ENCODE data around the gene MALL. TPM values are rescaled to one million over a fixed set of nuclear protein-coding genes. Genes with fewer than 3 reads are reported as not detected.

MALL gene
- total RNA-seq, 1 experiment from 2014 or later: 32.4 TPM

DNA sequence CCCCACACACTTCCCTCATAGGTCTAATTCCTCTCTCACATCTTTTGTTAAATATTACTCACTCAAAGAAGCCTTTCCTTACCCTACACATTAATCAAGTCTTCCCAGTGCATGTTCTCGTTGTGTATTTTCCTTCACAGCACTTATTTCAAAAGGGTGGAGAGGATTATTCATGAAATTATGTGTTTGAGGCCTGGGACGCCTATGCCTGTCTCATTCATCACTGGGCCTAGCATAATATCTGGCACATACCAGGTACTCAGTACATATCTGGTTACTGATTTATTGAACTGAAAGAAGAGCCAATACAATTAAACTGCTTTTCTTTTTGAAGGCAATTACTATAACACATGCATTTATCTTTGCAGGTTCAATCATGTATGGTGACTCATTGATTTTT, 15.1 kb upstream of the MALL start:
- H3K27ac ChIP-seq: no peak overlapping the region
- DNase-seq: no peak
- ChIA-PET POLR2A (ENCODE audit: unreplicated experiment) (interaction anchor here (0.6 kb wide), 1 partner anchor 29 kb away, joined by 4 read pairs; no protein-coding TSS in a partner anchor), CTCF (no interaction called here)
- no peaks in the 10 kb centered on the region for H3K79me2 ChIP-seq (ENCODE audit: low read depth)
- H3K4me2 ChIP-seq: no peak overlapping the region
- H3K4me3 ChIP-seq: no peak overlapping the region
- no peaks in the 10 kb centered on the region for H3F3A ChIP-seq (ENCODE audit: insufficient read depth, low read depth)
- no peak for TF ChIP-seq EZH2 (IDR thresholded peaks at IDR 0.05; ENCODE audit: low read depth)
- TF ChIP-seq, protein P1, sequence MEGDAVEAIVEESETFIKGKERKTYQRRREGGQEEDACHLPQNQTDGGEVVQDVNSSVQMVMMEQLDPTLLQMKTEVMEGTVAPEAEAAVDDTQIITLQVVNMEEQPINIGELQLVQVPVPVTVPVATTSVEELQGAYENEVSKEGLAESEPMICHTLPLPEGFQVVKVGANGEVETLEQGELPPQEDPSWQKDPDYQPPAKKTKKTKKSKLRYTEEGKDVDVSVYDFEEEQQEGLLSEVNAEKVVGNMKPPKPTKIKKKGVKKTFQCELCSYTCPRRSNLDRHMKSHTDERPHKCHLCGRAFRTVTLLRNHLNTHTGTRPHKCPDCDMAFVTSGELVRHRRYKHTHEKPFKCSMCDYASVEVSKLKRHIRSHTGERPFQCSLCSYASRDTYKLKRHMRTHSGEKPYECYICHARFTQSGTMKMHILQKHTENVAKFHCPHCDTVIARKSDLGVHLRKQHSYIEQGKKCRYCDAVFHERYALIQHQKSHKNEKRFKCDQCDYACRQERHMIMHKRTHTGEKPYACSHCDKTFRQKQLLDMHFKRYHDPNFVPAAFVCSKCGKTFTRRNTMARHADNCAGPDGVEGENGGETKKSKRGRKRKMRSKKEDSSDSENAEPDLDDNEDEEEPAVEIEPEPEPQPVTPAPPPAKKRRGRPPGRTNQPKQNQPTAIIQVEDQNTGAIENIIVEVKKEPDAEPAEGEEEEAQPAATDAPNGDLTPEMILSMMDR (conservative IDR thresholded peaks at IDR 0.05): no peak
- no peaks in the 10 kb centered on the region for H4K20me1 ChIP-seq (ENCODE audit: insufficient read depth)
- no peaks in the 10 kb centered on the region for H3K9me3 ChIP-seq (ENCODE audit: insufficient read depth, low read depth)
- intact Hi-C loops (cut with micrococcal nuclease; ENCODE audit: unreplicated experiment): no loop called here
- H3K4me1 ChIP-seq (replicated peaks; ENCODE audit: insufficient read depth): 0 out of 2 replicates have a peak, but pooled peaks cover 3% of the 10 kb centered on the region
- H2AFZ ChIP-seq: no peak overlapping the region
- no peaks in the 10 kb centered on the region for H3K9me2 ChIP-seq (ENCODE audit: insufficient read depth)
- BruUV-seq (replicated peaks): no TSS peak
- H3K36me3 ChIP-seq (ENCODE audit: low read depth): no peaks in the 10 kb centered on the region
- H3K27me3 ChIP-seq (ENCODE audit: insufficient read depth, low read depth): no peaks in the 10 kb centered on the region

DNA sequence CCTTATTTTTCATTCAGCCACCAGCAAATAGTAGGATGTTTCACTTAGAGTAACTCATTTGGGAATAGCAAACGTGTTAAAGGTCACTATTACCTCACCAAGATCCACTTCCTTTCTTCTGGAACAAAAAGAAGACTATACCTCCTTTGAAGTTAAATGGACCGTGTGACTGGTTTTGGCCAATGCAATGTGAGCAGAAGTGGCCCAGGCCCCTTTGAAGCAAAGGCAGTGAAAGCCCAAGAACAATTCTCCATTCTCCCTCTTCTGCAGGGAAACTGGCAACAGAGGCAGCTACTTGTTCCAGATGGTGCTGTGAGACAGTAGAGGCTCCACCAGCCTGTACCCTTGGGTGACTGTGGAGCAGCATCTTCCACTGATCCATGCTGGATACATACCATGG, 11.3 kb upstream of the MALL start:
- BruUV-seq (replicated peaks): no TSS peak

DNA sequence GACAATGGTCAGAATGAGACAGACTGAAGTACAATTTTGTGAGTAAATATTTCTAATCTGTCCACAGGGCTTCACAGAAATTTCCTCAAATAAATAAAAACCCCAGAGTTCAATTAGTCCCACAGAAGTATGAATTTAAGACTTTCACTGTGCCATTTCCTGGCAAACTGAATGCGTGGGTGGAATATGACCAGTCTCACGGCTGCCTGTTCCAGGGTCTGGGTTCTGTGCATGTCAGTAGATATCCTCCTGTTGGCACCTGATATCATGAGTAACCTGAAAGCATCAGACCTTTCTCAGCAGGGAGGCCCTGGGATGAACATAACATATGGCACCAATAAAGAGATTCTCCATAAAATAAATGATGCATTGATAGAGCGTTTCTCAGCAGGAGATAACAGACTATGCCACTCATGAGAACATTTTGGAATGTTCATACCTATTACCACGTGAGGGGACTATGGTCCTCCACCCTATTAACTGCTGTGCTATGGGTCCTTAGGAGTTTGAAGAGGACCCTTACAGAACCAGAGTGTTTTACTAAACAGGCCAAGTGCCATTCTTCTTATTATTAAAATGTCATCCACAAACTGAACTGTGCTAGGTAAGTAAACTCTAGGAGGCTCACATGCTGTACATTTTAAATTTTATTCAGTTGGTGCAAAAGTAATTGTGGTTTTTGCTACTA, 10.6 kb upstream of the MALL start:
- TF ChIP-seq EZH2 (IDR thresholded peaks at IDR 0.05; ENCODE audit: low read depth): no peak
- TF ChIP-seq, protein P1 (conservative IDR thresholded peaks at IDR 0.05): no peak
- H3K4me3 ChIP-seq: no peak overlapping the region
- H3F3A ChIP-seq (ENCODE audit: insufficient read depth, low read depth): no peaks in the 10 kb centered on the region
- no peak overlapping the region for H3K4me2 ChIP-seq
- no peaks in the 10 kb centered on the region for H3K36me3 ChIP-seq (ENCODE audit: low read depth)
- no peak overlapping the region for H2AFZ ChIP-seq
- BruUV-seq (replicated peaks): no TSS peak
- no peaks in the 10 kb centered on the region for H3K79me2 ChIP-seq (ENCODE audit: low read depth)
- H3K9me2 ChIP-seq (ENCODE audit: insufficient read depth): no peaks in the 10 kb centered on the region
- 0 out of 2 replicates have a peak, but pooled peaks cover 3% of the 10 kb centered on the region for H3K4me1 ChIP-seq (replicated peaks; ENCODE audit: insufficient read depth)
- no peaks in the 10 kb centered on the region for H3K27me3 ChIP-seq (ENCODE audit: insufficient read depth, low read depth)
- H3K9me3 ChIP-seq (ENCODE audit: insufficient read depth, low read depth): no peaks in the 10 kb centered on the region
- H4K20me1 ChIP-seq (ENCODE audit: insufficient read depth): no peaks in the 10 kb centered on the region
- CTCF ChIA-PET: no interaction called here
- intact Hi-C loops (cut with micrococcal nuclease; ENCODE audit: unreplicated experiment): no loop called here
- POLR2A ChIA-PET (ENCODE audit: unreplicated experiment): no interaction called here
- DNase-seq: no peak
- H3K27ac ChIP-seq: no peak overlapping the region

More for the DNA sequence above, 11.3 kb upstream of the MALL start:
- H3K4me2 ChIP-seq: no peak overlapping the region
- no peak overlapping the region for H3K4me3 ChIP-seq
- H3K9me2 ChIP-seq (ENCODE audit: insufficient read depth): no peaks in the 10 kb centered on the region
- no peak overlapping the region for H3K27ac ChIP-seq
- intact Hi-C loops (cut with micrococcal nuclease; ENCODE audit: unreplicated experiment): no loop called here
- ChIA-PET POLR2A (ENCODE audit: unreplicated experiment) (no interaction called here), CTCF (no interaction called here)
- H3F3A ChIP-seq (ENCODE audit: insufficient read depth, low read depth): no peaks in the 10 kb centered on the region
- H4K20me1 ChIP-seq (ENCODE audit: insufficient read depth): no peaks in the 10 kb centered on the region
- no peaks in the 10 kb centered on the region for H3K36me3 ChIP-seq (ENCODE audit: low read depth)
- no peaks in the 10 kb centered on the region for H3K27me3 ChIP-seq (ENCODE audit: insufficient read depth, low read depth)
- H2AFZ ChIP-seq: no peak overlapping the region
- H3K4me1 ChIP-seq (replicated peaks; ENCODE audit: insufficient read depth): 0 out of 2 replicates have a peak, but pooled peaks cover 3% of the 10 kb centered on the region
- H3K9me3 ChIP-seq (ENCODE audit: insufficient read depth, low read depth): no peaks in the 10 kb centered on the region
- TF ChIP-seq, protein P1 (conservative IDR thresholded peaks at IDR 0.05): no peak
- no peak for TF ChIP-seq EZH2 (IDR thresholded peaks at IDR 0.05; ENCODE audit: low read depth)
- H3K79me2 ChIP-seq (ENCODE audit: low read depth): no peaks in the 10 kb centered on the region
- DNase-seq: no peak

Measured in PC-9 (cell line).